K562 (cell line): ENCODE measurements around the gene UROD. TPM values are rescaled to one million over a fixed set of nuclear protein-coding genes. Genes with fewer than 3 reads are reported as not detected.

Source experiments
- ARNT ChIP-seq, 2 experiments: fragments of 450-650 bp; IDR thresholded peaks; 2 replicates each; pipeline ENCODE4 v1.6.1; 2016; ENCODE audit warnings: mild to moderate bottlenecking in 1 of 2
- CBX2 ChIP-seq: fragments of 200-600 bp; sonication (generic); IDR thresholded peaks from one replicate; pipeline ENCODE4 v1.6.1; 2012; ENCODE audit warnings: mild to moderate bottlenecking, low read length, inconsistent platforms; ENCODE audit not compliant: insufficient read depth, poor library complexity, severe bottlenecking
- CREB3L1 ChIP-seq: fragments of 450-650 bp; IDR thresholded peaks from 2 replicates; pipeline ENCODE4 v1.6.1; 2014; ENCODE audit warnings: low read depth, mild to moderate bottlenecking, moderate library complexity, borderline replicate concordance
- FOXA1 ChIP-seq: fragments of 450-650 bp; IDR thresholded peaks from 2 replicates; pipeline ENCODE4 v1.6.1; 2016; ENCODE audit warnings: mild to moderate bottlenecking, borderline replicate concordance
- GATA2 ChIP-seq: sonication (generic); formaldehyde crosslinking; IDR thresholded peaks from 2 replicates; pipeline ENCODE4 v1.4.0; 2020; ENCODE audit warnings: mild to moderate bottlenecking, missing genetic modification reagents
- GTF2A2 ChIP-seq: IDR thresholded peaks from 2 replicates; pipeline ENCODE4 v1.6.1; 2016; ENCODE audit warnings: mild to moderate bottlenecking, missing genetic modification characterization, missing compliant biosample characterization
- NFIC ChIP-seq: fragments of 450-650 bp; IDR thresholded peaks from 2 replicates; pipeline ENCODE4 v1.6.1; 2017; ENCODE audit warnings: mild to moderate bottlenecking, inconsistent platforms
- RNF2 ChIP-seq: sonication (generic); IDR thresholded peaks from 2 replicates; pipeline ENCODE4 v1.6.1; 2016
- SIN3A ChIP-seq, 2 experiments: fragments of 150-350 bp in 1 of 2; IDR thresholded peaks; 2 replicates each; pipeline ENCODE4 v1.6.1; 2011 to 2016; ENCODE audit warnings: borderline replicate concordance in 2 of 2, low read depth in 2 of 2, low read length in 2 of 2, mild to moderate bottlenecking in 2 of 2, moderate library complexity in 2 of 2; ENCODE audit not compliant: control insufficient read depth in 1 of 2
- STAT5B ChIP-seq: fragments of 250-450 bp; sonication (Bioruptor Pico); IDR thresholded peaks from 2 replicates; pipeline ENCODE4 v1.8.0; 2021; ENCODE audit warnings: mild to moderate bottlenecking, inconsistent platforms
- TOE1 ChIP-seq, 2 experiments: fragments of 450-650 bp in 1 of 2; sonication (generic) in 1 of 2; formaldehyde crosslinking in 1 of 2; IDR thresholded peaks; 2 replicates each; pipeline versions ENCODE4 v1.7.1 to v1.8.0; 2016 to 2022; ENCODE audit warnings: borderline replicate concordance in 2 of 2, mild to moderate bottlenecking in 2 of 2, antibody characterized with exemption in 1 of 2, inconsistent platforms in 1 of 2, low read depth in 1 of 2, missing genetic modification reagents in 1 of 2, moderate library complexity in 1 of 2
- XRCC4 ChIP-seq: IDR thresholded peaks from one replicate; pipeline ENCODE4 v1.6.1; 2011; ENCODE audit not compliant: insufficient read depth, insufficient read length; ENCODE audit errors: extremely low read depth
- ZNF197 ChIP-seq: fragments of 200-800 bp; sonication (Bioruptor generic); IDR thresholded peaks from 2 replicates; pipeline ENCODE4 v1.6.1; 2016; ENCODE audit warnings: low read depth, missing genetic modification characterization, missing compliant biosample characterization
- ZNF699 ChIP-seq: fragments of 250-450 bp; sonication (Bioruptor Pico); IDR thresholded peaks from 2 replicates; pipeline ENCODE4 v1.8.0; 2021; ENCODE audit warnings: mild to moderate bottlenecking, moderate library complexity; ENCODE audit not compliant: insufficient replicate concordance
- ZNF75A ChIP-seq: fragments of 450-650 bp; formaldehyde crosslinking; IDR thresholded peaks from 2 replicates; pipeline ENCODE4 v1.4.0; 2020; ENCODE audit warnings: mild to moderate bottlenecking
- ZNF764 ChIP-seq: fragments of 250-450 bp; sonication (Bioruptor Pico); IDR thresholded peaks from 2 replicates; pipeline ENCODE4 v1.4.0; 2020; ENCODE audit warnings: low read depth, mild to moderate bottlenecking, moderate library complexity
- polyA plus RNA-seq, 8 experiments: library from polyadenylated mRNA; depleted of rRNA in 4 of 8; stranded (reverse) in 5 of 8; unstranded in 3 of 8; fragments of >200 nt; fragmentation: Nextera tagmentation in 2 of 8; fragmentation: Illumina TruSeq in 1 of 8; extraction: Ambion mirVana in 2 of 8; extraction: Trizol in 1 of 8; gene quantifications; 2 replicates each; pipeline versions ENCODE4 v1.2.1 to v1.2.3, GENCODE V29; 2011 to 2014; ENCODE audit warnings: inconsistent platforms in 1 of 8, missing spikeins in 1 of 8
- total RNA-seq, 7 experiments: library from RNA; depleted of rRNA in 6 of 7; stranded (reverse); fragments of >200 nt in 6 of 7; fragmentation: Illumina TruSeq in 2 of 7; extraction: Trizol in 2 of 7; gene quantifications; 2 replicates each; pipeline versions ENCODE4 v1.2.1 to v1.2.3, GENCODE V29; 2011 to 2021; ENCODE audit warnings: low replicate concordance in 1 of 7
- TF ChIP-seq, protein P1 (sequence below): fragments of 450-650 bp; IDR thresholded peaks from 2 replicates; pipeline ENCODE4 v1.6.1; 2018; ENCODE audit not compliant: partially characterized antibody
- TF ChIP-seq, protein P2 (sequence below): sonication (generic); formaldehyde crosslinking; IDR thresholded peaks from 2 replicates; pipeline ENCODE4 v1.8.0; 2022; ENCODE audit warnings: mild to moderate bottlenecking, missing genetic modification reagents

The UROD gene
- total and polyA plus RNA-seq, 9 of the 15 experiments (the other 6 are each of a cell fraction or from before 2014, with no cell fraction given): 533 to 2,933 (median 1,100) TPM

- TF ChIP-seq CREB3L1: peak; percentile 74
- TF ChIP-seq STAT5B (CRISPR knock-in tag): no peak
- 0 out of 2 replicates have a peak, but pooled peaks have one; percentile 26 for TF ChIP-seq ZNF197 (CRISPR knock-in tag)
- TF ChIP-seq RNF2: peak; percentile 99
- TF ChIP-seq CBX2: no peak
- peak; percentile 87 to 93; a peak in 3 of 4 replicates for TF ChIP-seq ARNT (IDR thresholded peaks at IDR 0.05)
- no peak for TF ChIP-seq GTF2A2 (tag)
- peak; percentile 92 for TF ChIP-seq GATA2 (CRISPR knock-in tag)
- no peak for TF ChIP-seq FOXA1
- no peak for TF ChIP-seq ZNF699 (CRISPR knock-in tag)
- TF ChIP-seq, protein P1, sequence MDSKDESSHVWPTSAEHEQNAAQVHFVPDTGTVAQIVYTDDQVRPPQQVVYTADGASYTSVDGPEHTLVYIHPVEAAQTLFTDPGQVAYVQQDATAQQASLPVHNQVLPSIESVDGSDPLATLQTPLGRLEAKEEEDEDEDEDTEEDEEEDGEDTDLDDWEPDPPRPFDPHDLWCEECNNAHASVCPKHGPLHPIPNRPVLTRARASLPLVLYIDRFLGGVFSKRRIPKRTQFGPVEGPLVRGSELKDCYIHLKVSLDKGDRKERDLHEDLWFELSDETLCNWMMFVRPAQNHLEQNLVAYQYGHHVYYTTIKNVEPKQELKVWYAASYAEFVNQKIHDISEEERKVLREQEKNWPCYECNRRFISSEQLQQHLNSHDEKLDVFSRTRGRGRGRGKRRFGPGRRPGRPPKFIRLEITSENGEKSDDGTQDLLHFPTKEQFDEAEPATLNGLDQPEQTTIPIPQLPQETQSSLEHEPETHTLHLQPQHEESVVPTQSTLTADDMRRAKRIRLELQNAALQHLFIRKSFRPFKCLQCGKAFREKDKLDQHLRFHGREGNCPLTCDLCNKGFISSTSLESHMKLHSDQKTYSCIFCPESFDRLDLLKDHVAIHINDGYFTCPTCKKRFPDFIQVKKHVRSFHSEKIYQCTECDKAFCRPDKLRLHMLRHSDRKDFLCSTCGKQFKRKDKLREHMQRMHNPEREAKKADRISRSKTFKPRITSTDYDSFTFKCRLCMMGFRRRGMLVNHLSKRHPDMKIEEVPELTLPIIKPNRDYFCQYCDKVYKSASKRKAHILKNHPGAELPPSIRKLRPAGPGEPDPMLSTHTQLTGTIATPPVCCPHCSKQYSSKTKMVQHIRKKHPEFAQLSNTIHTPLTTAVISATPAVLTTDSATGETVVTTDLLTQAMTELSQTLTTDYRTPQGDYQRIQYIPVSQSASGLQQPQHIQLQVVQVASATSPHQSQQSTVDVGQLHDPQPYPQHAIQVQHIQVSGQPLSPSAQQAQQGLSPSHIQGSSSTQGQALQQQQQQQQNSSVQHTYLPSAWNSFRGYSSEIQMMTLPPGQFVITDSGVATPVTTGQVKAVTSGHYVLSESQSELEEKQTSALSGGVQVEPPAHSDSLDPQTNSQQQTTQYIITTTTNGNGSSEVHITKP: peak; percentile 81
- TF ChIP-seq ZNF764 (CRISPR knock-in tag): no peak
- TF ChIP-seq XRCC4: no peak
- TF ChIP-seq ZNF75A (CRISPR knock-in tag): no peak
- peak; percentile 18; the same call in 1 of the 2 replicates for TF ChIP-seq TOE1 (IDR thresholded peaks at IDR 0.05; ENCODE audit: borderline replicate concordance)
- TF ChIP-seq TOE1 (CRISPR knock-in tag; IDR thresholded peaks at IDR 0.05; ENCODE audit: borderline replicate concordance, low read depth): no peak
- TF ChIP-seq, protein P2, sequence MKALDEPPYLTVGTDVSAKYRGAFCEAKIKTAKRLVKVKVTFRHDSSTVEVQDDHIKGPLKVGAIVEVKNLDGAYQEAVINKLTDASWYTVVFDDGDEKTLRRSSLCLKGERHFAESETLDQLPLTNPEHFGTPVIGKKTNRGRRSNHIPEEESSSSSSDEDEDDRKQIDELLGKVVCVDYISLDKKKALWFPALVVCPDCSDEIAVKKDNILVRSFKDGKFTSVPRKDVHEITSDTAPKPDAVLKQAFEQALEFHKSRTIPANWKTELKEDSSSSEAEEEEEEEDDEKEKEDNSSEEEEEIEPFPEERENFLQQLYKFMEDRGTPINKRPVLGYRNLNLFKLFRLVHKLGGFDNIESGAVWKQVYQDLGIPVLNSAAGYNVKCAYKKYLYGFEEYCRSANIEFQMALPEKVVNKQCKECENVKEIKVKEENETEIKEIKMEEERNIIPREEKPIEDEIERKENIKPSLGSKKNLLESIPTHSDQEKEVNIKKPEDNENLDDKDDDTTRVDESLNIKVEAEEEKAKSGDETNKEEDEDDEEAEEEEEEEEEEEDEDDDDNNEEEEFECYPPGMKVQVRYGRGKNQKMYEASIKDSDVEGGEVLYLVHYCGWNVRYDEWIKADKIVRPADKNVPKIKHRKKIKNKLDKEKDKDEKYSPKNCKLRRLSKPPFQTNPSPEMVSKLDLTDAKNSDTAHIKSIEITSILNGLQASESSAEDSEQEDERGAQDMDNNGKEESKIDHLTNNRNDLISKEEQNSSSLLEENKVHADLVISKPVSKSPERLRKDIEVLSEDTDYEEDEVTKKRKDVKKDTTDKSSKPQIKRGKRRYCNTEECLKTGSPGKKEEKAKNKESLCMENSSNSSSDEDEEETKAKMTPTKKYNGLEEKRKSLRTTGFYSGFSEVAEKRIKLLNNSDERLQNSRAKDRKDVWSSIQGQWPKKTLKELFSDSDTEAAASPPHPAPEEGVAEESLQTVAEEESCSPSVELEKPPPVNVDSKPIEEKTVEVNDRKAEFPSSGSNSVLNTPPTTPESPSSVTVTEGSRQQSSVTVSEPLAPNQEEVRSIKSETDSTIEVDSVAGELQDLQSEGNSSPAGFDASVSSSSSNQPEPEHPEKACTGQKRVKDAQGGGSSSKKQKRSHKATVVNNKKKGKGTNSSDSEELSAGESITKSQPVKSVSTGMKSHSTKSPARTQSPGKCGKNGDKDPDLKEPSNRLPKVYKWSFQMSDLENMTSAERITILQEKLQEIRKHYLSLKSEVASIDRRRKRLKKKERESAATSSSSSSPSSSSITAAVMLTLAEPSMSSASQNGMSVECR: no peak; the same call in 1 of the 2 replicates
- peak; percentile 99 for TF ChIP-seq NFIC
- peak in 1 of 2 experiments; percentile 97 for TF ChIP-seq SIN3A (IDR thresholded peaks at IDR 0.05; ENCODE audit: borderline replicate concordance in 2 of 2, control insufficient read depth in 1 of 2, low read depth in 2 of 2, low read length in 2 of 2)
Measured at GRCh38 chr1:45012639-45013278, 705 bp downstream of the UROD start (continued).
